Epithelial cell of proximal tubule (primary cell): ENCODE measurements around the gene GLCCI1. TPM values are rescaled to one million over a fixed set of nuclear protein-coding genes. Genes with fewer than 3 reads are reported as not detected.
A peak's percentile ranks its signal among the peaks of the same experiment; 100 is the strongest.

ENCODE experiments used
- DNase-seq: peaks from one replicate; pipeline ENCODE4 v3.0.0-alpha.2; 2011; ENCODE audit warnings: low read depth
- H3K4me3 ChIP-seq: 2 replicates; pipeline ENCODE4 v1.5.1; 2011; ENCODE audit warnings: low read depth, mild to moderate bottlenecking, low read length
- CTCF ChIP-seq: conservative IDR thresholded peaks from 2 replicates; pipeline ENCODE4 v1.5.1; 2012; ENCODE audit warnings: low read depth, mild to moderate bottlenecking, low read length
- total RNA-seq: library from RNA; depleted of rRNA; stranded (reverse); fragments of >200 nt; gene quantifications from 2 replicates; pipeline ENCODE4 v1.2.3, GENCODE V29; 2015

GLCCI1 gene
- total RNA-seq, 1 donor from 2014 or later, result 1.9 TPM

- TF ChIP-seq CTCF, result no peak
- DNase-seq, result peak; percentile 89
- H3K4me3 ChIP-seq, result peak overlapping the region; percentile 7
Observed at GRCh38 chr7:8133188-8133848, 164.7 kb downstream of the GLCCI1 start.

GRCh38 chr7:8134089-8134733 lies 165.6 kb downstream of the GLCCI1 start:
- H3K4me3 ChIP-seq, result no peak overlapping the region
- DNase-seq, result peak; percentile 99
- TF ChIP-seq CTCF, result no peak

GRCh38 chr7:8135417-8135816 lies 166.8 kb downstream of the GLCCI1 start:
- no peak for TF ChIP-seq CTCF
- no peak for DNase-seq
- no peak overlapping the region for H3K4me3 ChIP-seq

- no peak for TF ChIP-seq CTCF
- no peak for DNase-seq
- H3K4me3 ChIP-seq, result no peak overlapping the region
Observed at GRCh38 chr7:8136051-8136730, 167.6 kb downstream of the GLCCI1 start.
